Brain microvascular endothelial cell (primary cell): ENCODE measurements around the gene ZBTB43.

Source experiments
- DNase-seq: peaks from one replicate; pipeline ENCODE4 v3.0.0-alpha.2; 2020
- H3K27ac ChIP-seq: fragments of 250-450 bp; sonication (Bioruptor Pico); 2 replicates; pipeline ENCODE4 v1.5.1; 2020; ENCODE audit warnings: mild to moderate bottlenecking, moderate library complexity
- H3K27me3 ChIP-seq: fragments of 250-450 bp; sonication (Bioruptor Pico); replicated peaks from 2 replicates; pipeline ENCODE4 v1.5.1; 2020; ENCODE audit warnings: mild to moderate bottlenecking
- H3K36me3 ChIP-seq: fragments of 250-450 bp; sonication (Bioruptor Pico); replicated peaks from 2 replicates; pipeline ENCODE4 v1.5.1; 2020; ENCODE audit warnings: mild to moderate bottlenecking
- H3K4me3 ChIP-seq: 2 replicates; pipeline ENCODE4 v1.5.1; 2011; ENCODE audit warnings: low read depth, mild to moderate bottlenecking, control low read depth, low read length, moderate library complexity
- CTCF ChIP-seq: IDR thresholded peaks from 2 replicates; pipeline ENCODE4 v1.5.1; 2011; ENCODE audit warnings: low read depth, mild to moderate bottlenecking, moderate library complexity, low read length, control low read depth, inconsistent platforms; ENCODE audit errors: missing control alignments
- in situ Hi-C: cut with HindIII; loops from 2 replicates; pipeline ENCODE4 v1.10.0; 2017; ENCODE audit warnings: low sequenced_read_pairs, low pct_ligation_motif_present

The ZBTB43 gene

GRCh38 chr9:126804696-126805553, at the start of gene ZBTB43:
Gene ZBTB43, plus strand, starts transcription at chr9:126805040. Its CDS starts 27,470 bp downstream, at chr9:126832510.
- H3K4me3 ChIP-seq, result peak within 1 kb of the TSS; percentile 92
- in situ Hi-C loops, result no loop called here
- H3K27me3 ChIP-seq, result no peaks in the 10 kb centered on the region
- H3K27ac ChIP-seq, result peak within 1 kb of the TSS; percentile 60
- H3K36me3 ChIP-seq, result peaks cover under 1% of the 10 kb centered on the region
- no peak for TF ChIP-seq CTCF
- peak; percentile 92 for DNase-seq

- no peaks in the 10 kb centered on the region for H3K27me3 ChIP-seq
- H3K27ac ChIP-seq, result no peak overlapping the region
- in situ Hi-C loops, result no loop called here
- no peak for TF ChIP-seq CTCF
- no peak for DNase-seq
- no peaks in the 10 kb centered on the region for H3K36me3 ChIP-seq
- no peak overlapping the region for H3K4me3 ChIP-seq
Measured at GRCh38 chr9:126755317-126755875, 49.4 kb upstream of the ZBTB43 start.

GRCh38 chr9:126756238-126756637, 48.6 kb upstream of the ZBTB43 start:
- Histone ChIP-seq H3K4me3 (no peak overlapping the region), H3K36me3 (no peaks in the 10 kb centered on the region), H3K27ac (no peak overlapping the region), H3K27me3 (no peaks in the 10 kb centered on the region)
- in situ Hi-C loops, result no loop called here
- DNase-seq, result no peak
- no peak for TF ChIP-seq CTCF

GRCh38 chr9:126756876-126757415, 47.9 kb upstream of the ZBTB43 start:
- Histone ChIP-seq H3K36me3 (no peaks in the 10 kb centered on the region), H3K4me3 (no peak overlapping the region), H3K27ac (no peak overlapping the region), H3K27me3 (no peaks in the 10 kb centered on the region)
- in situ Hi-C loops, result no loop called here
- no peak for DNase-seq
- no peak for TF ChIP-seq CTCF

GRCh38 chr9:126758916-126759585, 45.8 kb upstream of the ZBTB43 start:
- in situ Hi-C loops, result no loop called here

More at GRCh38 chr9:126758916-126759585, 45.8 kb upstream of the ZBTB43 start:
- no peak for TF ChIP-seq CTCF
- no peak overlapping the region for H3K27ac ChIP-seq
- no peak for DNase-seq
- H3K36me3 ChIP-seq, result no peaks in the 10 kb centered on the region
- H3K4me3 ChIP-seq, result no peak overlapping the region
- no peaks in the 10 kb centered on the region for H3K27me3 ChIP-seq
